Right cardiac atrium (tissue), 5 donors: Measurements from ENCODE around the gene GRIK2. TPM values are rescaled to one million over a fixed set of nuclear protein-coding genes. Genes with fewer than 3 reads are reported as not detected.

ENCODE experiments used
- ATAC-seq, 2 donors: fragments of 200-7000 bp; cut with Tn5 transposase; one replicate each; pipeline versions ENCODE4 v1.8.0 to v1.9.1; 2020; ENCODE audit warnings: moderate library complexity in 2 of 2, mild to moderate bottlenecking in 1 of 2
- DNase-seq, 3 donors: peaks; one replicate each; pipeline ENCODE4 v3.0.0-alpha.2; 2020
- H3K27ac ChIP-seq: one replicate; pipeline ENCODE4 v1.5.1; 2013; ENCODE audit warnings: mild to moderate bottlenecking, low read length, control low read depth, moderate library complexity
- H3K27me3 ChIP-seq: one replicate; pipeline ENCODE4 v1.6.1; 2013; ENCODE audit not compliant: control insufficient read depth, insufficient read depth
- H3K4me1 ChIP-seq: one replicate; pipeline ENCODE4 v1.6.1; 2013; ENCODE audit warnings: low read length; ENCODE audit not compliant: control insufficient read depth, insufficient read depth
- H3K4me3 ChIP-seq: one replicate; pipeline ENCODE4 v1.5.1; 2013; ENCODE audit warnings: low read length, control low read depth
- H3K9me3 ChIP-seq: one replicate; pipeline ENCODE4 v1.6.1; 2013; ENCODE audit warnings: low read length; ENCODE audit not compliant: control insufficient read depth
- WGBS: extraction: QIAGEN DNeasy Blood & Tissue Kit; methylation state at CpG from one replicate; pipeline ENCODE4 v1.1.7; 2013; 5-methylcytosine and 5-hydroxymethylcytosine counted together
- intact Hi-C, 4 donors: fragments of 100-400 bp; cut with DNase I; formaldehyde crosslinking; loops; one replicate each; pipeline versions ENCODE4 v1.11.0 to v1.14.0; 2022 to 2023
- polyA plus RNA-seq: library from polyadenylated mRNA; stranded (reverse); fragments of 200-250 nt; gene quantifications from one replicate; pipeline ENCODE4 v1.2.3, GENCODE V29; 2013
- total RNA-seq, 4 donors: library from RNA; stranded (reverse); fragmentation: NEBNext Ultra II Directional; extraction: Animal tissue kit (Norgen Biotek cat#: 25700); gene quantifications; one replicate each; pipeline ENCODE4 v1.2.1, GENCODE V29; 2021
- donor health status: healthy with polysubstance abuse.
- donor health status: DM: no; HTN: yes; CAD: no.
- donor health status: DM: no; HTN: no; CAD: no.
- donor health status: DM: no; HTN: yes; CAD: no; lungs with severe emphysema.
- donor health status: DM: yes; HTN: yes; CAD: no.

GRIK2 gene
- total and polyA plus RNA-seq, 5 donors: 7.6 to 26.7 (median 15.2) TPM

DNA sequence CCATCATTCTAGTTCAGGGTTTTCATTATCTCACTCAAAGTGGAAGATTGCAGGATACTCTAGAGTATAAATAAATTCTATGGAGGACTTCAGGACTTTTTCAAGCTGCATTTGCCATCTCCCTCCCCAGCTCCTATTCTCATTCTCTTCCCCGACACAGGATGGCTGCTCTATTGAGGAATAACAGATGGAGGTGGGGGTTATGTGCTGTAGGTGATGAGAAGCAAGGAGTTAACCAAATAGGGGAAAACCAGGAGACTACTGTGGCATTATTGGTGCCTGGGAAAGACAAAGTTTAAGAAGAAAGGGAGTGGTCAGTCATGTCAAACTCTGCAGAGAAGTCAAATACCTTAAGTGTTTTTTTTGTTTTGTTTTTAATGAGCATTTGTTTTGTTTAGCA is 109.3 kb downstream of the GRIK2 start:
- intact Hi-C loops: no loop called here
- ATAC-seq: no peak
- WGBS: 48% methylated on average over 1 of the region's 1 CpG

DNA sequence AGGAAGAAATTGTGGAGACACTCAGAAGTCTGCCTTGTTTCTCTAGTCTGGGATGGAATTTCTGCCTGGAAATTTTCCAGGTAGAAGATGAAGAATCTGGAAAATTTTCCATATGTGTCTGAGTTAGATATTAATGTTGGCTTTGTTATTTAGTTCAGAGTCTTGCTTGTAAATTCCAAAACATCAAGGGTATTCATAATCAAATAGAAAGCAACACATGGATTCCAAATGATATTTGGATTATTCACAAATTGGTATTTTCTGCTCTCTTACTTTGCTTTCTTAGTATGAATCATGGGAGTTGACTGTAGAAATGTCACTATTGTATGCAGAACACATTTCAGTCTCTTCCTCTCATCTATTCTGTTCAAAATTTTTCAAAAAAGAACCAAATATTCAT is 116.0 kb downstream of the GRIK2 start:
- ATAC-seq (no peak), DNase-seq (no peak)
- no peaks in the 10 kb centered on the region for H3K27me3 ChIP-seq
- intact Hi-C loops: no loop called here
- no peaks in the 10 kb centered on the region for H3K4me1 ChIP-seq
- no peak overlapping the region for H3K4me3 ChIP-seq
- no peaks in the 10 kb centered on the region for H3K9me3 ChIP-seq
- H3K27ac ChIP-seq: no peak overlapping the region

More for the DNA sequence above, 109.3 kb downstream of the GRIK2 start:
- Histone ChIP-seq H3K4me1 (no peaks in the 10 kb centered on the region), H3K4me3 (no peak overlapping the region), H3K27ac (no peak overlapping the region), H3K9me3 (no peaks in the 10 kb centered on the region), H3K27me3 (no peaks in the 10 kb centered on the region)
- DNase-seq: no peak

DNA sequence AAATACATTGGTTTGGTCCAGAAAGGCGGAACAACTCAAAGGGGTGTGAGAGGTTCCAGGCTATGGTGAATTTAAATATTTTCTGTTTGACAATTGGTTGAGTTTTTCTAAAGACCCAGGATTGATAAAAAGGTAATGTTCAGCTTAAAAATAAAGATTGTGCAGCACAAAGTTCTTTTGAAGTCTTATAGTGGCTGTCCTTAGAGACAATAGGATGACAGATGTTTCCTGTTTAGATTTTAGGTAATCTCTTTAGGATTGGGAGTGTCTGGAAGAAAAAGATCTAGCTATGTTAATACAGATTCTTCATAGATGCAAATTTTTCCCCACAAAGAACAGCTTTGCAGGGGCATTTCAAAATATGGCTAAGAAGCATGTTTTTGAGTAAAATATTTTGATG is 119.7 kb downstream of the GRIK2 start:
- Histone ChIP-seq H3K27ac (no peak overlapping the region), H3K4me3 (no peak overlapping the region), H3K27me3 (no peaks in the 10 kb centered on the region), H3K9me3 (no peaks in the 10 kb centered on the region), H3K4me1 (no peaks in the 10 kb centered on the region)
- intact Hi-C loops: no loop called here
- ATAC-seq (no peak), DNase-seq (no peak)
- 81% methylated on average over 1 of the region's 1 CpG for WGBS

DNA sequence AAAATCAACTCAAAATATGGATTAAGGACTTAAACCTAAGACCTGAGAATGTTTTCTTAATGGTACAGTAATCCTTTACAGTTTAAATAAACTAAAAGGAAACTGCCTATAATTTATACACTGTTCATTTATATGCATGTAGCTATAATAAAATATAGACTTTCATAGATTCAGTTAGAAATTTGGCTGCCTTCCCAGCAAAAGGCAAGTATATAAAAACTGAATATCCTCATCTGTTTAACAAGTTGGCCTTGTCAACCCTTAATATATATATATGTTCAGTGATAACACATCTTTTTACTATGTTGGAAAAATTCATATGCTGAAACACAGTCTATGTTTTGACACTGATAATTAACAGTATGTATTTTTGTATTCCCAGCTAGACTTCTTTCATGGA is 123.1 kb downstream of the GRIK2 start:
- Histone ChIP-seq H3K27me3 (no peaks in the 10 kb centered on the region), H3K4me1 (no peaks in the 10 kb centered on the region), H3K27ac (no peak overlapping the region)

DNA sequence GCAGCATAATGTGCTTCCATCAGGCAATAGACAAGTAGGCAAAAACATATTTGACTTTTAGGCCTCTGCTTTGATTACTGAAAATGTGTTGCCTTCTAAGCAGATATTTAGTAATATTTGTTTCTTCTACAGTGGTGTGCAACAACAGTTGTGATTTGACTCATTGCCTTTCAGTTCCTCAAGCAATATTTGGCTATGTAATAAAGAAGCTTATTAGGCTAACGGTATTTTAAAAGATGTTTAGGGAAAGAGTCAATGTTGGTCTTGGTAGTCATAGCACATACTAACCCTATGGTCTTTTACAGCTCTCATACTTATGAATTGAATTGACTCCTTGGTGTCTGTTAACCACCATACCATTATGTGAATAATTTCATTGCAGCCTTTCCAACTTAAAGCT is 124.1 kb downstream of the GRIK2 start:
- Histone ChIP-seq H3K4me3 (no peak overlapping the region), H3K9me3 (no peaks in the 10 kb centered on the region), H3K27ac (no peak overlapping the region), H3K4me1 (no peaks in the 10 kb centered on the region), H3K27me3 (no peaks in the 10 kb centered on the region)
- DNase-seq (no peak), ATAC-seq (no peak)
- intact Hi-C loops: no loop called here
- 79% methylated on average over 1 of the region's 1 CpG for WGBS

More for the DNA sequence above, 123.1 kb downstream of the GRIK2 start:
- intact Hi-C loops: no loop called here
- DNase-seq (no peak), ATAC-seq (no peak)
- H3K9me3 ChIP-seq: no peaks in the 10 kb centered on the region
- no peak overlapping the region for H3K4me3 ChIP-seq

DNA sequence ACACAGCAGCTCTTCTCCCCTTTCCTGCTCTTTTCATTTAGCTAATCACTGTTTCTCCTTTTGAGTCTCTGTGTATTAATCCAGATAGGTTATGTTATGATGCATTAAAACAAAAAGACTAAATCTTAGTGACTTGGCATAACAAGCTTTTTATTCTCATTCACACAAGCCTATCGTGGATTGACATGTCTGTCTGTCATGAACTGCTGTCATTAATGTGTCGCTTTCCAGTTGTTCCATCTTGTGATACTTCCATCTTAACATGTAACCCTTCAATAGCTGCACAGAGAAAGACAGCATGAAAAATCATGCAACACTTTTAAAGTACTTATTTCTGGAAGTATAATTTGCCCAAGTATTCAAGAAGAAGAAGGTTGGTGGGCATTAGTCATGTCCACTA is 128.7 kb downstream of the GRIK2 start:
- Histone ChIP-seq H3K4me3 (no peak overlapping the region), H3K27ac (no peak overlapping the region), H3K27me3 (no peaks in the 10 kb centered on the region), H3K4me1 (no peaks in the 10 kb centered on the region), H3K9me3 (no peaks in the 10 kb centered on the region)
- ATAC-seq: no peak
- no peak for DNase-seq
- 64% methylated on average over 2 of the region's 2 CpGs for WGBS
- intact Hi-C loops: no loop called here

DNA sequence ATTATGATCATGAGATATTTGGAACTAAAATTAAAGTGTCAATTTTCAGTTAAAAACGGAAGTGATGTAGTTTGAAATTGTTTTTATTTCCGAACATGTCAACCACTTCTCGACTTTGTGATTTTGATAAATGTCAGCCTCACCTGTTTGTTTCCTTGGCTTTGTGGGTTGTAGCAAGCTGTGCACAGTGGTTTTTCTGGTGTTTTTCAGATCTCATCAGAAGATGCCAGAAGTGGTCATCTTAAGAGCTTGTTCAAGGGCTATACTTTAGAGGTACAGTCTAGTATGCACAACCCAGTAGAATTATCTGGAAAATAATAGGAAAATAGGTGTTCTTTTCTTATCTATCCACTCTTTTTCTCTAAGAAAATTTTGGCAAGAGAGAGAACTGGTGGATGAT is 134.0 kb downstream of the GRIK2 start:
- H3K27ac ChIP-seq: no peak overlapping the region
- DNase-seq (no peak), ATAC-seq (no peak)
- H3K4me3 ChIP-seq: no peak overlapping the region
- intact Hi-C loops: no loop called here
- H3K9me3 ChIP-seq: no peaks in the 10 kb centered on the region
- no peaks in the 10 kb centered on the region for H3K27me3 ChIP-seq
- no peaks in the 10 kb centered on the region for H3K4me1 ChIP-seq
- 74% methylated on average over 3 of the region's 3 CpGs for WGBS

DNA sequence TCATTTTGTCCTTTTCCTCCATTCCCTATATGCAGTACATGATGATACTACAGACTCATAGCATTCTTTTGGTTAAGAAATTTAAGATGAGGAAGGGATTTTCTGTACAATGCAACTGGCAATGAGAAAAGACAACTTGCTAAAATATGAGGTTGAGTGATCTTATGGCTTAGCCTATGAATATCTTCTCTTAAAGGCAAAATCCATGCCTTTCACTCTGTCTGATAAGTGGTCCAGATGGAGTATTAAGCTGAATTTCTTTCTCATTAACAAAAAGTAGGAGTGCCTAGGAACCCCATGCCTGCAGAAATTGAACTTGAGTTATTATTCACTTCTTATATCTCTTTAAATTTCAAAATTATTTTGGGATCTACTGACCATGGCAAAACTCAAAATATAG is 135.3 kb downstream of the GRIK2 start:
- no peak for ATAC-seq
- H3K4me3 ChIP-seq: no peak overlapping the region
- intact Hi-C loops: no loop called here
- no peaks in the 10 kb centered on the region for H3K9me3 ChIP-seq
- no peaks in the 10 kb centered on the region for H3K4me1 ChIP-seq
- DNase-seq: no peak
- H3K27ac ChIP-seq: no peak overlapping the region
- no peaks in the 10 kb centered on the region for H3K27me3 ChIP-seq

DNA sequence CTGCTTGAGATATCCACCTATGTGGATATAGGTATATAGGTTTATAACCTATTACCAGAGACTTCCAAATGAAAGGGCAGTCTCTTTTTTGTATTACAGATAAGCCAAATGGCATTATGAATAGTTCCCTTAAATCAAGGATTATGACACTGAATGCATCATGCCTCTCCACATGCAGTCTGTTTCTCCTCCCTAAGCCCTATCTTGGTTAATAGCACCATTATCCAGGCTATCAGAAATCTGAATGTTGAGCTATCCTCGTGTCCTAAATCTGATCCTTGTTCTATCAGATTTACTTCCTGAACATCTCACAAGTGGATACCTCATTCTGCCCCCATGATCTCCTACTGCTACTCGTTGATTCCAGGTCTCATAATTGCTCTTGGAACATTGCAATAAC is 138.0 kb downstream of the GRIK2 start:
- no peaks in the 10 kb centered on the region for H3K9me3 ChIP-seq
- H3K4me1 ChIP-seq: no peaks in the 10 kb centered on the region
- 63% methylated on average over 2 of the region's 2 CpGs for WGBS
- no peak overlapping the region for H3K4me3 ChIP-seq
- DNase-seq (no peak), ATAC-seq (no peak)
- intact Hi-C loops: no loop called here
- H3K27ac ChIP-seq: no peak overlapping the region
- no peaks in the 10 kb centered on the region for H3K27me3 ChIP-seq

DNA sequence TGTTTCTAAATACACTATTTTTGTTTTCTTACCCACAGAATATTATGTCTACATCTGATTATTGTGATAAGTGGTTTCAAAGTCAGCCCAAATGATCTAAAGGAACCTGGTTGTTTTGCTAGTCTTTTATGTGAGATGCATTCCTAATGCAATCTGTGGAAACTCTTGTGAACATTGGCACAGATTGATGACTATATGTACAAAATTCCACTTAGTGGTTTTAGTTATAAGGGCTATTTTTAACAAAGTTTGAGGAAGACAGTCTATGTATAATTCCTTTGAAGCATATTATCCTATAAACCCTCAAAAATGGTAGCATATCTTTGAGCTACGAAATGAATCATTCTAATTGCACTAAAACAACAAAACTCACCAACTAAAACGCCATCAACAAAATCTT is 140.9 kb downstream of the GRIK2 start:
- intact Hi-C loops: no loop called here
- Histone ChIP-seq H3K27me3 (no peaks in the 10 kb centered on the region), H3K9me3 (no peaks in the 10 kb centered on the region), H3K27ac (no peak overlapping the region), H3K4me1 (no peaks in the 10 kb centered on the region), H3K4me3 (no peak overlapping the region)
- DNase-seq (no peak), ATAC-seq (no peak)
- WGBS: 72% methylated on average over 2 of the region's 2 CpGs

DNA sequence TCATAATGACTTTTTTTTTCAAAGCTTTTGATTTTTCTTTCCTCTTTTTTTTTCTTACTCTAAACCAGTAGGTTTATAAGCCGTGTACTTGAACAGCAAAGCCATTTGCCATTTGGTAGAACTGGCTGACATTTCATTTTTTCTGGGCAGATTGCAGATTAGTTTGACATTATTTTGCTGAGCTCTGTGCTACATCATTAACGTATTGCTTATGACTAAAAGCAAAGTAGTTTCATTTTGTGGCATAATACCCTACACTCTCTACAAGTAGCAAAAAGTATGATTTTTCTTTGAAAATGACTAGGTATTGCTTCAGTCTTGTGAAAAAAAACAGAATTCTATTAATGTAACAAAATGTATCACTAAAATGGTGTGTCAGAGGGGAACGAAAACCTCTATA is 141.3 kb downstream of the GRIK2 start:
- DNase-seq (no peak), ATAC-seq (no peak)
- no peak overlapping the region for H3K4me3 ChIP-seq
- WGBS: 64% methylated on average over 3 of the region's 3 CpGs
- no peaks in the 10 kb centered on the region for H3K9me3 ChIP-seq
- H3K27me3 ChIP-seq: no peaks in the 10 kb centered on the region
- H3K4me1 ChIP-seq: no peaks in the 10 kb centered on the region
- intact Hi-C loops: no loop called here
- no peak overlapping the region for H3K27ac ChIP-seq

DNA sequence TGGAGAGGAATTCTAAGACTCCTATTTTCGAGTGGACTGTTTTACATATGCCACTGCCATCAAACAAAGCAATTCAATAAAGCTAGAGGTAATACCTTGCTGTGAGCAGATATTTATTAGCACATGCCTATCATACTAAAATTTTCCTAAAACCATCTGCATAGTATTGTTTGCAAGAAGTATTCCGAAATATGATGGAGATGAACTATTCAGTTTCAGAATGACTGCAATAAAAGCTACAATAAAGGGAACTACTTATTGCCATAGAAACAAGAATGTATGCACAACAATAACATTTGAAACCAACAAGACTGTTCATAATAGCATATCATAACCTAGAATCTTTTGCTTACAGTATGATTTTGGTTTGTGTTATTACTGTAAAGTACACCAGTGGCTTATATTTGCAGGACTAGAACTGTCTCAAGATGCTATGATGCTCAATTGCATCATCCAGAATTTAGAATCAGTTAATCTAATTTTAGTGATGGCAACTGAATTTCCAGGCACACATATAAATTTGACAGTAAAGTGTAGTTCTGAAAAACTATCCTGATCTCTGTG is 144.3 kb downstream of the GRIK2 start:
- 66% methylated on average over 2 of the region's 2 CpGs for WGBS

More for the DNA sequence above, 144.3 kb downstream of the GRIK2 start:
- intact Hi-C loops: no loop called here
- Histone ChIP-seq H3K27ac (no peak overlapping the region), H3K27me3 (no peaks in the 10 kb centered on the region), H3K4me3 (no peak overlapping the region), H3K9me3 (no peaks in the 10 kb centered on the region), H3K4me1 (no peaks in the 10 kb centered on the region)
- ATAC-seq: no peak
- no peak for DNase-seq
